Heart left ventricle (tissue), 16 donors: ENCODE data around the gene LEUTX. TPM values are rescaled to one million over a fixed set of nuclear protein-coding genes. Genes with fewer than 3 reads are reported as not detected.

Source experiments
- ATAC-seq, 4 donors: fragments of 200-7000 bp; cut with Tn5 transposase; one replicate each; pipeline ENCODE4 v1.9.1; 2020 to 2022; ENCODE audit warnings: moderate library complexity in 4 of 4, mild to moderate bottlenecking in 3 of 4, moderate number of reproducible peaks in 1 of 4
- DNase-seq, 5 donors: peaks; one replicate each; pipeline ENCODE4 v3.0.0-alpha.2; 2020
- H3K27ac ChIP-seq, 12 donors: fragments of 200-600 bp; sonication (generic) in 4 of 12; one replicate each; pipeline versions ENCODE4 v1.5.0 to v1.8.0; 2016 to 2022; ENCODE audit warnings: mild to moderate bottlenecking in 2 of 12
- H3K27me3 ChIP-seq, 9 donors: fragments of 200-600 bp; sonication (generic) in 2 of 9; one replicate each; pipeline versions ENCODE4 v1.5.1 to v1.8.0; 2016 to 2022; ENCODE audit warnings: mild to moderate bottlenecking in 3 of 9
- H3K36me3 ChIP-seq, 9 donors: fragments of 200-600 bp; sonication (generic) in 2 of 9; one replicate each; pipeline versions ENCODE4 v1.5.0 to v1.8.0; 2018 to 2022; ENCODE audit warnings: mild to moderate bottlenecking in 2 of 9
- H3K4me1 ChIP-seq, 12 donors: fragments of 200-600 bp; sonication (generic) in 4 of 12; one replicate each; pipeline versions ENCODE4 v1.5.0 to v1.8.0; 2016 to 2022; ENCODE audit warnings: mild to moderate bottlenecking in 3 of 12
- H3K4me3 ChIP-seq, 12 donors: fragments of 200-600 bp; sonication (generic) in 4 of 12; one replicate each; pipeline versions ENCODE4 v1.5.0 to v1.8.0; 2017 to 2022; ENCODE audit warnings: mild to moderate bottlenecking in 9 of 12, moderate library complexity in 4 of 12
- H3K9me3 ChIP-seq, 12 donors: fragments of 200-600 bp; sonication (generic) in 4 of 12; one replicate each; pipeline versions ENCODE4 v1.5.0 to v1.8.0; 2016 to 2022; ENCODE audit warnings: mild to moderate bottlenecking in 1 of 12
- CTCF ChIP-seq, 12 donors: fragments of 200-600 bp; sonication (generic) in 4 of 12; IDR thresholded peaks; one replicate each; pipeline versions ENCODE4 v1.5.0 to v1.8.0; 2018 to 2022; ENCODE audit warnings: antibody characterized with exemption in 12 of 12, mild to moderate bottlenecking in 5 of 12
- POLR2A ChIP-seq, 2 donors: fragments of 450-650 bp; IDR thresholded peaks; one replicate each; pipeline ENCODE4 v1.6.1; 2017; ENCODE audit warnings: antibody characterized with exemption in 2 of 2, mild to moderate bottlenecking in 2 of 2, moderate library complexity in 2 of 2
- WGBS, 4 donors: extraction: QIAGEN DNeasy Blood & Tissue Kit in 2 of 4; methylation state at CpG; one replicate each; pipeline versions ENCODE4 v1.1.5 to v1.1.7; 2013 to 2018; 5-methylcytosine and 5-hydroxymethylcytosine counted together
- intact Hi-C, 10 donors: fragments of 100-400 bp; cut with DNase I; formaldehyde crosslinking; loops; one replicate each; pipeline versions ENCODE4 v1.11.1 to v1.14.2; 2022
- polyA plus RNA-seq, 2 donors: library from polyadenylated mRNA; stranded (reverse); fragments of 200-250 nt; gene quantifications; one replicate each; pipeline ENCODE4 v1.2.3, GENCODE V29; 2013
- total RNA-seq, 9 donors: library from RNA; depleted of rRNA in 2 of 9; stranded (reverse); fragments of >200 nt in 2 of 9; fragmentation: NEBNext Ultra II Directional in 3 of 9; extraction: Animal tissue kit (Norgen Biotek cat#: 25700) in 3 of 9; gene quantifications; one replicate each; pipeline versions ENCODE4 v1.1.0 to v1.2.4, GENCODE V29; 2016 to 2023
- donor health status: ischemic (EF 13 %, LVEDD 7.1; RV severe dilation, severe dysfunction).
- donor health status: healthy with polysubstance abuse.
- donor health status: DM: no; HTN: yes; CAD: no.
- donor health status: DM: no; HTN: no; CAD: no.
- donor health status: ischemic (EF 25% LVEDD 6.9; RV normal size, moderate dysfunction).
- donor health status: ischemic (EF 25% LVEDD 5.7; RV mildly dilated, moderate dysfunction).
- donor health status: healthy.
- donor health status: DM: yes; HTN: yes; CAD: no.
- donor health status: ischemic (EF 35%, LVEDD 5.7; RV mildly dilated, moderate dysfunction).
- donor health status: nonischemic (EF 11% LVEDD 7.7; RV severe dilation, severe dysfunction).
- donor health status: DM: yes; HTN: yes; CAD: no.
- donor health status: PGD.
- donor health status: ischemic (EF 29% LVEDD 5.4; RV normal size, mild dysfunction).
- donor health status: nonischemic (EF 23%, LVEDD 6.1; RV moderate dilation, normal function).

Gene LEUTX
- total and polyA plus RNA-seq, 11 donors: not detected

- Histone ChIP-seq H3K4me3 (no peak overlapping the region), H3K27me3 (no peaks in the 10 kb centered on the region), H3K9me3 (no peaks in the 10 kb centered on the region), H3K4me1 (peaks cover 5 to 33% (median 24%) of the 10 kb centered on the region in 12 donors), H3K36me3 (peaks cover 0 to 67% (median 63%) of the 10 kb centered on the region in 9 donors), H3K27ac (peak overlapping the region in 1 of 12 donors; percentile 75)
- 82 to 85% (median 85%) methylated on average over 26 of the region's 26 CpGs for WGBS, 4 donors
- ATAC-seq (no peak), DNase-seq (no peak)
- TF ChIP-seq POLR2A (IDR thresholded peaks at IDR 0.05) (no peak), CTCF (IDR thresholded peaks at IDR 0.05) (no peak)
- intact Hi-C loops: no loop called here
Observed at GRCh38 chr19:39828015-39828653, 49.5 kb downstream of the LEUTX start.

- H3K36me3 ChIP-seq: peaks cover 0 to 67% (median 63%) of the 10 kb centered on the region in 9 donors
- DNase-seq (no peak), ATAC-seq (no peak)
- intact Hi-C loops: no loop called here
- no peaks in the 10 kb centered on the region for H3K27me3 ChIP-seq
- TF ChIP-seq POLR2A (IDR thresholded peaks at IDR 0.05) (no peak), CTCF (IDR thresholded peaks at IDR 0.05) (no peak)
- no peak overlapping the region for H3K4me3 ChIP-seq
- H3K9me3 ChIP-seq: no peaks in the 10 kb centered on the region
- H3K27ac ChIP-seq: peak overlapping the region in 1 of 12 donors; percentile 75
- H3K4me1 ChIP-seq: peaks cover 5 to 33% (median 23%) of the 10 kb centered on the region in 12 donors
- 76 to 86% (median 78%) methylated on average over 5 of the region's 5 CpGs for WGBS, 4 donors
Observed at GRCh38 chr19:39828654-39829032, 50.0 kb downstream of the LEUTX start.

GRCh38 chr19:39829702-39830275 lies 51.1 kb downstream of the LEUTX start:
- 93 to 97% (median 95%) methylated on average over 10 of the region's 10 CpGs for WGBS, 4 donors
- peaks cover 0 to 72% (median 65%) of the 10 kb centered on the region in 9 donors for H3K36me3 ChIP-seq

More at GRCh38 chr19:39829702-39830275, 51.1 kb downstream of the LEUTX start:
- TF ChIP-seq POLR2A (IDR thresholded peaks at IDR 0.05) (no peak), CTCF (IDR thresholded peaks at IDR 0.05) (no peak)
- Histone ChIP-seq H3K27ac (no peak overlapping the region), H3K4me1 (peaks cover 5 to 32% (median 25%) of the 10 kb centered on the region in 12 donors), H3K4me3 (no peak overlapping the region), H3K27me3 (no peaks in the 10 kb centered on the region), H3K9me3 (no peaks in the 10 kb centered on the region)
- intact Hi-C loops: no loop called here
- DNase-seq (no peak), ATAC-seq (no peak)
